GM18909 (cell line): ENCODE data around the gene MYEOV.

ENCODE experiments used
- ATAC-seq: cut with Tn5 transposase; IDR thresholded peaks from one replicate; pipeline ENCODE4 v1.9.1; 2021; ENCODE audit warnings: mild to moderate bottlenecking; ENCODE audit not compliant: unreplicated experiment, poor library complexity

The MYEOV gene

GRCh38 chr11:69312453-69313404 lies 18.8 kb downstream of the MYEOV start:
- ATAC-seq: no peak

GRCh38 chr11:69313992-69314391 lies 20.0 kb downstream of the MYEOV start:
- no peak for ATAC-seq

- no peak for ATAC-seq
These were observed 20.6 kb downstream of the MYEOV start for GRCh38 chr11:69314555-69314954.

- ATAC-seq: no peak
These were observed 23.0 kb downstream of the MYEOV start for GRCh38 chr11:69316956-69317355.

- ATAC-seq: no peak
These were observed 23.6 kb downstream of the MYEOV start for GRCh38 chr11:69317401-69318092.

GRCh38 chr11:69318093-69318420 lies 24.1 kb downstream of the MYEOV start:
- no peak for ATAC-seq

GRCh38 chr11:69319255-69320106 lies 25.5 kb downstream of the MYEOV start:
- ATAC-seq: no peak

GRCh38 chr11:69320326-69320725 lies 26.4 kb downstream of the MYEOV start:
- no peak for ATAC-seq

GRCh38 chr11:69320756-69321741 lies 27.1 kb downstream of the MYEOV start:
- ATAC-seq: no peak

- no peak for ATAC-seq
These were observed 28.0 kb downstream of the MYEOV start for GRCh38 chr11:69321877-69322361.

- no peak for ATAC-seq
These were observed 31.5 kb downstream of the MYEOV start for GRCh38 chr11:69325446-69325845.

GRCh38 chr11:69326622-69327219 lies 32.8 kb downstream of the MYEOV start:
- ATAC-seq: no peak

- no peak for ATAC-seq
These were observed 33.8 kb downstream of the MYEOV start for GRCh38 chr11:69327741-69328191.

- ATAC-seq: no peak
These were observed 34.3 kb downstream of the MYEOV start for GRCh38 chr11:69328231-69328630.

GRCh38 chr11:69329581-69329980 lies 35.6 kb downstream of the MYEOV start:
- ATAC-seq: no peak

GRCh38 chr11:69330330-69330729 lies 36.4 kb downstream of the MYEOV start:
- ATAC-seq: no peak

- no peak for ATAC-seq
These were observed 39.3 kb downstream of the MYEOV start for GRCh38 chr11:69333149-69333710.

GRCh38 chr11:69333879-69334278 lies 39.9 kb downstream of the MYEOV start:
- no peak for ATAC-seq
